Stimulated activated CD4-positive, alpha-beta T cell treated with anti-CD3 and anti-CD28 coated beads, Interleukin-4, amount 100 ng/mL, for 1 hour (primary cell): Measurements from ENCODE around the gene GPR176.

Source experiments
- DNase-seq: peaks from one replicate; pipeline ENCODE4 v3.0.0-alpha.2; 2020

Gene GPR176

GRCh38 chr15:39799552-39800011 lies 120.5 kb downstream of the GPR176 start:
- DNase-seq, result no peak

GRCh38 chr15:39798382-39798781 lies 121.7 kb downstream of the GPR176 start:
- DNase-seq, result no peak

GRCh38 chr15:39797407-39797806 lies 122.7 kb downstream of the GPR176 start:
- DNase-seq, result no peak

GRCh38 chr15:39796601-39797000 lies 123.5 kb downstream of the GPR176 start:
- no peak for DNase-seq

- no peak for DNase-seq
Observed at GRCh38 chr15:39795486-39795885, 124.6 kb downstream of the GPR176 start.

- no peak for DNase-seq
Observed at GRCh38 chr15:39794954-39795353, 125.1 kb downstream of the GPR176 start.

GRCh38 chr15:39793923-39794322 lies 126.1 kb downstream of the GPR176 start:
- DNase-seq, result no peak

GRCh38 chr15:39792844-39793335 lies 127.2 kb downstream of the GPR176 start:
- DNase-seq, result no peak

GRCh38 chr15:39792025-39792843 lies 127.8 kb downstream of the GPR176 start:
- DNase-seq, result no peak

GRCh38 chr15:39789736-39790135 lies 130.3 kb downstream of the GPR176 start:
- DNase-seq, result no peak

- DNase-seq, result no peak
Observed at GRCh38 chr15:39788800-39789565, 131.1 kb downstream of the GPR176 start.

- no peak for DNase-seq
Observed at GRCh38 chr15:39788108-39788507, 132.0 kb downstream of the GPR176 start.

- DNase-seq, result no peak
Observed at GRCh38 chr15:39787479-39787878, 132.6 kb downstream of the GPR176 start.

GRCh38 chr15:39786447-39787056 lies 133.5 kb downstream of the GPR176 start:
- DNase-seq, result no peak

GRCh38 chr15:39785841-39786240 lies 134.2 kb downstream of the GPR176 start:
- DNase-seq, result no peak

GRCh38 chr15:39785139-39785538 lies 134.9 kb downstream of the GPR176 start:
- no peak for DNase-seq

- no peak for DNase-seq
Observed at GRCh38 chr15:39784638-39785037, 135.4 kb downstream of the GPR176 start.

- DNase-seq, result no peak
Observed at GRCh38 chr15:39784125-39784524, 135.9 kb downstream of the GPR176 start.

- DNase-seq, result no peak
Observed at GRCh38 chr15:39783244-39783820, 136.7 kb downstream of the GPR176 start.

GRCh38 chr15:39782441-39783138 lies 137.5 kb downstream of the GPR176 start, which contains the start of gene FSIP1:
TSS of gene FSIP1 (minus strand) at chr15:39782841. CDS start at chr15:39776524, 6,317 bp downstream.
- DNase-seq, result peak; percentile 95

- no peak for DNase-seq
Observed at GRCh38 chr15:39781967-39782302, 138.1 kb downstream of the GPR176 start.
